ENCODE data around the gene LGALS3BP. TPM values are rescaled to one million over a fixed set of nuclear protein-coding genes. Genes with fewer than 3 reads are reported as not detected.

LGALS3BP gene
- total and polyA plus RNA-seq, 2 of the 13 experiments (the other 11 are each of a cell fraction or from before 2014, with no cell fraction given) = 137 to 332 TPM

DNA sequence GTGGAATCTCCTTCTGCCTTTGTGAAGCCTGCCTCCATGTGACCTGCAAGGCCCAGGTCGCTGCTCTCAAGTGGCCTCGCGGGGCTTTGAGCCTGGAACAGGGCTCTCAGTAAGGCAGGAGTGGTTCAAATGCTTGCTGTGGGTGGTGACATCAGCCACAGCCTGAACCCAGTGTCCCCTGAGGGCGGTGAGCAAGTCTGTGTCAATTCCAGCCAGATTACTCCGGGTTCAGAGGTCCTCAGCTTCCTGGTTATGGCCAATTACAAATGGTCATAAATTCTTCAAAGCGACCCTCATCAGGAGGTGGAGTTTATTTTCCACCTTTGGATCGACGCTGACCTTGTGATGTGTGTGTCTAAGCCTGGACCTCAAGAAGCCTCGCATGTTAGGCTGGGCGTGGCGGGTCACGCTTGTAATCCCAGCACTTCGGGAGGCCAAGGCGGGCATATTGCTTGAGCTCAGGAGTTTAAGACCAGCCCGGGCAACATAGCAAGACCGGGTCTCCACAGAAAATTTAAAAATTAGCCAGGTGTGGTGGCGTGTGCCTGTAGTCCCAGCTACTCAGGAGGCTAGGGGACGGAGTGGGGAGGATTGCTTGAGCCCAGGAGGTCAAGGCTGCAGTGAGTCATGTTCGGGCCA is 17.3 kb downstream of the LGALS3BP start (continued):
- TF ChIP-seq, protein P1, sequence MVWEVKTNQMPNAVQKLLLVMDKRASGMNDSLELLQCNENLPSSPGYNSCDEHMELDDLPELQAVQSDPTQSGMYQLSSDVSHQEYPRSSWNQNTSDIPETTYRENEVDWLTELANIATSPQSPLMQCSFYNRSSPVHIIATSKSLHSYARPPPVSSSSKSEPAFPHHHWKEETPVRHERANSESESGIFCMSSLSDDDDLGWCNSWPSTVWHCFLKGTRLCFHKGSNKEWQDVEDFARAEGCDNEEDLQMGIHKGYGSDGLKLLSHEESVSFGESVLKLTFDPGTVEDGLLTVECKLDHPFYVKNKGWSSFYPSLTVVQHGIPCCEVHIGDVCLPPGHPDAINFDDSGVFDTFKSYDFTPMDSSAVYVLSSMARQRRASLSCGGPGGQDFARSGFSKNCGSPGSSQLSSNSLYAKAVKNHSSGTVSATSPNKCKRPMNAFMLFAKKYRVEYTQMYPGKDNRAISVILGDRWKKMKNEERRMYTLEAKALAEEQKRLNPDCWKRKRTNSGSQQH (CRISPR knock-in tag; IDR thresholded peaks at IDR 0.05; ENCODE audit: low read depth) = no peak
- TF ChIP-seq ZNF335 (CRISPR knock-in tag; IDR thresholded peaks at IDR 0.05) = no peak
- no peak for TF ChIP-seq RBFOX2 (IDR thresholded peaks at IDR 0.05; ENCODE audit: low read depth, low read length)
- TF ChIP-seq ZNF343 (CRISPR knock-in tag; IDR thresholded peaks at IDR 0.05) = peak; percentile 96
- no peak for TF ChIP-seq CCAR2 (optimal IDR thresholded peaks at IDR 0.05; ENCODE audit: low read depth, low read length)
- TF ChIP-seq ATF7-NPFF (CRISPR knock-in tag; IDR thresholded peaks at IDR 0.05; ENCODE audit: low read depth) = peak; percentile 69; the same call in 1 of the 2 replicates
- peak; percentile 24; the same call in 1 of the 2 replicates for TF ChIP-seq KAT7 (CRISPR knock-in tag; IDR thresholded peaks at IDR 0.05; ENCODE audit: borderline replicate concordance)
- TF ChIP-seq, protein P2, sequence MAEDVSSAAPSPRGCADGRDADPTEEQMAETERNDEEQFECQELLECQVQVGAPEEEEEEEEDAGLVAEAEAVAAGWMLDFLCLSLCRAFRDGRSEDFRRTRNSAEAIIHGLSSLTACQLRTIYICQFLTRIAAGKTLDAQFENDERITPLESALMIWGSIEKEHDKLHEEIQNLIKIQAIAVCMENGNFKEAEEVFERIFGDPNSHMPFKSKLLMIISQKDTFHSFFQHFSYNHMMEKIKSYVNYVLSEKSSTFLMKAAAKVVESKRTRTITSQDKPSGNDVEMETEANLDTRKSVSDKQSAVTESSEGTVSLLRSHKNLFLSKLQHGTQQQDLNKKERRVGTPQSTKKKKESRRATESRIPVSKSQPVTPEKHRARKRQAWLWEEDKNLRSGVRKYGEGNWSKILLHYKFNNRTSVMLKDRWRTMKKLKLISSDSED (CRISPR knock-in tag; IDR thresholded peaks at IDR 0.05) = no peak
- TF ChIP-seq ZBTB7B (CRISPR knock-in tag; IDR thresholded peaks at IDR 0.05) = peak; percentile 93
- TF ChIP-seq ZNF121 (CRISPR knock-in tag; IDR thresholded peaks at IDR 0.05) = peak; percentile 94
- TF ChIP-seq SNAI1 (CRISPR knock-in tag; IDR thresholded peaks at IDR 0.05; ENCODE audit: borderline replicate concordance) = no peak
- peak; percentile 55; the same call in 1 of the 2 replicates for TF ChIP-seq KLF12 (CRISPR knock-in tag; IDR thresholded peaks at IDR 0.05; ENCODE audit: borderline replicate concordance)
- TF ChIP-seq ATRX (CRISPR knock-in tag; IDR thresholded peaks at IDR 0.05; ENCODE audit: borderline replicate concordance) = no peak
- TF ChIP-seq HDAC2 (CRISPR knock-in tag; IDR thresholded peaks at IDR 0.05) = peak; percentile 78
- peak; percentile 100 for TF ChIP-seq ZNF460 (CRISPR knock-in tag; IDR thresholded peaks at IDR 0.05; ENCODE audit: borderline replicate concordance)
- no peak for TF ChIP-seq HNRNPLL (IDR thresholded peaks at IDR 0.05; ENCODE audit: low read depth, low read length, poor library complexity, severe bottlenecking)
- peak; percentile 86 for TF ChIP-seq ZMYM3 (CRISPR knock-in tag; IDR thresholded peaks at IDR 0.05)
- TF ChIP-seq ATM (IDR thresholded peaks at IDR 0.05; ENCODE audit: borderline replicate concordance) = no peak
- TF ChIP-seq MIER2 (CRISPR knock-in tag; IDR thresholded peaks at IDR 0.05) = no peak
- peak; percentile 61; the same call in 1 of the 2 replicates for TF ChIP-seq MYC (CRISPR knock-in tag; IDR thresholded peaks at IDR 0.05; ENCODE audit: borderline replicate concordance)
- peak; percentile 58 for TF ChIP-seq ZMYM4 (CRISPR knock-in tag; IDR thresholded peaks at IDR 0.05)
- peak; percentile 95 for TF ChIP-seq JUN (CRISPR knock-in tag; IDR thresholded peaks at IDR 0.05)
- TF ChIP-seq ZNF30 (CRISPR knock-in tag; IDR thresholded peaks at IDR 0.05) = no peak
- TF ChIP-seq MBNL3 (CRISPR knock-in tag; conservative IDR thresholded peaks at IDR 0.05) = no peak
- 0 out of 2 replicates have a peak, but pooled peaks have one; percentile 27 for TF ChIP-seq STAG1 (CRISPR knock-in tag; IDR thresholded peaks at IDR 0.05)
- TF ChIP-seq ZNF225 (CRISPR knock-in tag; IDR thresholded peaks at IDR 0.05) = 0 out of 2 replicates have a peak, but pooled peaks have one; percentile 26
- 0 out of 2 replicates have a peak, but pooled peaks have one; percentile 16 for TF ChIP-seq BRCA1 (CRISPR knock-in tag; IDR thresholded peaks at IDR 0.05)
- no peak for TF ChIP-seq PCBP1 (IDR thresholded peaks at IDR 0.05; ENCODE audit: borderline replicate concordance, low read depth, low read length)
- TF ChIP-seq REPIN1 (CRISPR knock-in tag; IDR thresholded peaks at IDR 0.05; ENCODE audit: borderline replicate concordance, low read depth) = peak; percentile 84
- TF ChIP-seq, protein P3, sequence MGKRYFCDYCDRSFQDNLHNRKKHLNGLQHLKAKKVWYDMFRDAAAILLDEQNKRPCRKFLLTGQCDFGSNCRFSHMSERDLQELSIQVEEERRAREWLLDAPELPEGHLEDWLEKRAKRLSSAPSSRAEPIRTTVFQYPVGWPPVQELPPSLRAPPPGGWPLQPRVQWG (CRISPR knock-in tag; IDR thresholded peaks at IDR 0.05; ENCODE audit: borderline replicate concordance, low read depth) = no peak
- TF ChIP-seq ZNF12 (CRISPR knock-in tag; IDR thresholded peaks at IDR 0.05) = no peak

All from HepG2 (cell line).